OCI-LY3 (cell line): Measurements from ENCODE around the gene SESTD1.

Experiments
- CTCF ChIP-seq: fragments of 200-600, 300-600 bp; sonication (generic); IDR thresholded peaks from 2 replicates; pipeline ENCODE4 v1.5.1; 2014; ENCODE audit warnings: antibody characterized with exemption, low read length, low read depth
- EZH2phosphoT487 ChIP-seq: fragments of 200-600 bp; shearing (Covaris generic); IDR thresholded peaks from 2 replicates; pipeline ENCODE4 v1.6.1; 2018; ENCODE audit warnings: antibody characterized with exemption, mixed run types, low read depth

GRCh38 chr2:179068991-179069643 is 195.5 kb downstream of the SESTD1 start:
- TF ChIP-seq CTCF (no peak), EZH2phosphoT487 (no peak)
